ENCODE measurements around the gene CASP4.

DNA sequence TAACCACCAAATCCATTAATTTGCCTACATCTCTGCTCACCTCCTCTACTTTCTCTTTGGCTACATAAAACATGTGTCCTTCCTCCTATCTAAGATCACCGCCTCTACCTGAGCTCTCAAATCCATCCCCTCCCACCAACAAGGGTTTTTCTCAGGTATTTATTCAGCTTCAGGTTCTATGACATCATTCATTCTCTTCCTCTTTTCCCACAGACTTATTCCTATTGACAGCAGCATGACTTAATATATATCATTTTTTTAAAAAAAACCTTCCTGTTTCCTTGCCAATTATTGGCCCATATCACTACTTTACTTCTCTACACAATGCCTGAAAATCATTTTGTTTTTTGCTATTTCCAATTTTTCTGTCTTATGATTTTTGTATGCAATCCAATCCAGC lies 74.5 kb downstream of the CASP4 start:
- TF ChIP-seq, protein P1, sequence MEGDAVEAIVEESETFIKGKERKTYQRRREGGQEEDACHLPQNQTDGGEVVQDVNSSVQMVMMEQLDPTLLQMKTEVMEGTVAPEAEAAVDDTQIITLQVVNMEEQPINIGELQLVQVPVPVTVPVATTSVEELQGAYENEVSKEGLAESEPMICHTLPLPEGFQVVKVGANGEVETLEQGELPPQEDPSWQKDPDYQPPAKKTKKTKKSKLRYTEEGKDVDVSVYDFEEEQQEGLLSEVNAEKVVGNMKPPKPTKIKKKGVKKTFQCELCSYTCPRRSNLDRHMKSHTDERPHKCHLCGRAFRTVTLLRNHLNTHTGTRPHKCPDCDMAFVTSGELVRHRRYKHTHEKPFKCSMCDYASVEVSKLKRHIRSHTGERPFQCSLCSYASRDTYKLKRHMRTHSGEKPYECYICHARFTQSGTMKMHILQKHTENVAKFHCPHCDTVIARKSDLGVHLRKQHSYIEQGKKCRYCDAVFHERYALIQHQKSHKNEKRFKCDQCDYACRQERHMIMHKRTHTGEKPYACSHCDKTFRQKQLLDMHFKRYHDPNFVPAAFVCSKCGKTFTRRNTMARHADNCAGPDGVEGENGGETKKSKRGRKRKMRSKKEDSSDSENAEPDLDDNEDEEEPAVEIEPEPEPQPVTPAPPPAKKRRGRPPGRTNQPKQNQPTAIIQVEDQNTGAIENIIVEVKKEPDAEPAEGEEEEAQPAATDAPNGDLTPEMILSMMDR (conservative IDR thresholded peaks at IDR 0.05) = no peak
- TF ChIP-seq ZFX (IDR thresholded peaks at IDR 0.05) = no peak

Data from C4-2B (cell line).